GM12874 (cell line): ENCODE measurements around the gene RND3.

ENCODE experiments used
- TF ChIP-seq, protein P1 (sequence below): IDR thresholded peaks from 2 replicates; pipeline ENCODE4 v1.5.1; 2011; ENCODE audit warnings: low read depth, mild to moderate bottlenecking, control low read depth, low read length, moderate library complexity; ENCODE audit not compliant: insufficient read depth

Gene RND3

DNA sequence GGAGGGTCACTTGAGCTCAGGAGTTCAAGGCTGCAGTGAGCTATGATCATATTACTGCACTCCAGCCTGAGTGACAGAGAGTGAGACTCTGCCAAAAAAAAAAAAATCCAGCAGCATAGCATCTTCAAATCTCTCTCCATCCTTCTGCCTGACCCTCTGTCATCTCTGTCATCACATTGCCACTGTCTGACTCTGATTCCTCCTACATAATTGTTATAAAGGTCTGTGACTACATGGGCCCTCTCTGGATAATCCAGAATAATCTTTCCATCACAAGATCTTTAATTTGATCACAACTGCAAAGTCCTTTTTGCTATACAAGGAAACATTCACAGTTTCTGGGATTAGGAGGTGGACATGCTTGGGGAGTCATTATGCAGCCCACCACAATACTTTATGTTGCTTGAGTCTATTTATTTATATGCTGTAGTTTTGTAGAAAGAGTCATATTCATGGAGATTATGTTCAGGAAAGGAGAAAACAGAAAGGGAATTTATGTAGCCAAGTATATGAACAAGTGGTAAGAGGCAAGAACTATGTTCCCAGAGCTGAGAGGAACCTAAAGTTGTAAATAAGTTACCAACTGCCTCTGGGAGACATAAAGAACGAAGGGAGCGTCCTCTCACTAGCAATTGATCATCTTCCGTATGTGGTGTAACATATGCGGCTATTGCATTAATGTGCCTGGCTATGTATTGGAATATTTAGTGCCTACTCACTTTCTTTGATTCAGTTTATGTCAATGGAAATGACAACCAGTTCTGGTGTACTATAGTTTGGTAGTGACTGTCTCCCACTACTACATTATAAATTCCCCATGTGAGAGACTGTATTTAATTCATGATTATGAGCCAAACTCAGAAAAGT, 21.5 kb downstream of the RND3 start:
- TF ChIP-seq, protein P1, sequence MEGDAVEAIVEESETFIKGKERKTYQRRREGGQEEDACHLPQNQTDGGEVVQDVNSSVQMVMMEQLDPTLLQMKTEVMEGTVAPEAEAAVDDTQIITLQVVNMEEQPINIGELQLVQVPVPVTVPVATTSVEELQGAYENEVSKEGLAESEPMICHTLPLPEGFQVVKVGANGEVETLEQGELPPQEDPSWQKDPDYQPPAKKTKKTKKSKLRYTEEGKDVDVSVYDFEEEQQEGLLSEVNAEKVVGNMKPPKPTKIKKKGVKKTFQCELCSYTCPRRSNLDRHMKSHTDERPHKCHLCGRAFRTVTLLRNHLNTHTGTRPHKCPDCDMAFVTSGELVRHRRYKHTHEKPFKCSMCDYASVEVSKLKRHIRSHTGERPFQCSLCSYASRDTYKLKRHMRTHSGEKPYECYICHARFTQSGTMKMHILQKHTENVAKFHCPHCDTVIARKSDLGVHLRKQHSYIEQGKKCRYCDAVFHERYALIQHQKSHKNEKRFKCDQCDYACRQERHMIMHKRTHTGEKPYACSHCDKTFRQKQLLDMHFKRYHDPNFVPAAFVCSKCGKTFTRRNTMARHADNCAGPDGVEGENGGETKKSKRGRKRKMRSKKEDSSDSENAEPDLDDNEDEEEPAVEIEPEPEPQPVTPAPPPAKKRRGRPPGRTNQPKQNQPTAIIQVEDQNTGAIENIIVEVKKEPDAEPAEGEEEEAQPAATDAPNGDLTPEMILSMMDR: no peak

DNA sequence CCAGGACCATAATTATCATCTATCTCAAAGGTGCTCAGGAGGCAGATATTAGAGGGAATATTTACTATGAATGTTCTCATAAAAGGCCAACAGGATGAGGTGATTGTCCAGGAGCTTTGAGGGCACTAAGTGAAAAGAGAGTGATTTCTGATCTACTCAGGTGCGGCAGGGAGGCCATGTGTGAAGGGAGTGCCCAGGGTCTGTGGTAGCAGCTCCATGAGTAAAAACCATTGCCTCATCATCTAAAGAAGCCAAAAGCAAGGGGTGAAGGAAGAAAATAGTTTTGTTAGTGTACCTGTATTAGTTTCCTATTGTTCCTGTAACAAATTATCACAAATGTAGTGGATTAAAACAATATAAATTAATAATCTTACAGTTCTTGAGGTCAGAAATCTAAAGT, 22.5 kb downstream of the RND3 start:
- TF ChIP-seq, protein P1: no peak

DNA sequence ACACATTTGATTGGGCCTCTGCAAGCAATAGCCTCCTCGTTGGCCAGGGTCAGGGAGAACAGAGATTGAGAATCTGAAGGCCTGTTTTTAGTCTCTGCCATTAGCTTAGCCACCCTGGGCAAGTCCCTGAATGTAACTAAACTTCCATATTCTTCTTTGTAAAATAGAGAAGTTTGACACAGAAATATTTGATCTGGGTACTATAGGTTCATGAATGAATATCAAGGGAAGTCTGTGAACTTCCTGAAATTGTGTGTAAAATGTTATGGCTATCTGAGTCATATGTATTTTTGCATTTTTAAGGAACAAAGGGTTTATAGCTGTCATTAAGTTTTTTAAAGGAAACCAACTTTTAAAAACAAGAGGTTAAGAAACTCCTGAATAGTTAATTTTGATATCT, 23.2 kb downstream of the RND3 start:
- TF ChIP-seq, protein P1: no peak

DNA sequence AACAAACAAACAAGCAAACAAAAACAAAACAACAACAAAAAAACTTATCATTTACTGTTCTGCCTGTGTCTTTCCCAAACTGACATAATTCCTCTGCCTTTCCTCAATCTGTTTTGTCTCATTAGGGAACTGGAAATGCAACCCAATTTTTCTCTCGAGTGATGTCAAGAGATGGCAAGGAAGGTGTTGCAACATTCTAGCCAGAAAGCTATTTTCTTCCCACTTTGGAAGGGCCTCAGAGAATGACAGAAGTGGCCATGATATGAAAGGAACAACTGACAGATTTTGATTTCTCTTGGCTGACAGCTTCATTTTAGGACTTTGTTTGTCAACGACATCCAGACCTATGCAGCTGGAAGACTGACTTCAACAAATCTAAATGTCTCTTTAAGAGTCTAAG, 24.7 kb downstream of the RND3 start:
- TF ChIP-seq, protein P1: no peak

DNA sequence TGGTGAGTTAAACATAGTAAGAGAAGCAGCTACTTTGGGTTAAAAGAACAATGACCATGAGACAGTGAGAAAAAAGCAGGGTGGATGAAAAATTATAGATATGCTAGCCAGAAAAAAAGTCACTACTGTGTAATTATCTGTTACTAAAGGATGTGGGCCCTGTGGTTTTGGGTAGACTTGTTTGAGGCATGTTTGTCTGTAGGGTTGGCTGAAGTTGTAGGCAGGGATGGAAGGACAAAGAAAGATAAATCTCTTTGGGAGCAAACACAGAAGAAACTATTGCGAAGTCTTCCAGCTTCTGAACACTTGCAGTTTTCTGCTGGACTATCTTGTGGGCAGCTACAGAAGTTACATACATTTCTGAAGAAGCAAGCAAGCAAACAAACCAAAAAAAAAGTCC, 28.2 kb downstream of the RND3 start:
- TF ChIP-seq, protein P1: no peak

DNA sequence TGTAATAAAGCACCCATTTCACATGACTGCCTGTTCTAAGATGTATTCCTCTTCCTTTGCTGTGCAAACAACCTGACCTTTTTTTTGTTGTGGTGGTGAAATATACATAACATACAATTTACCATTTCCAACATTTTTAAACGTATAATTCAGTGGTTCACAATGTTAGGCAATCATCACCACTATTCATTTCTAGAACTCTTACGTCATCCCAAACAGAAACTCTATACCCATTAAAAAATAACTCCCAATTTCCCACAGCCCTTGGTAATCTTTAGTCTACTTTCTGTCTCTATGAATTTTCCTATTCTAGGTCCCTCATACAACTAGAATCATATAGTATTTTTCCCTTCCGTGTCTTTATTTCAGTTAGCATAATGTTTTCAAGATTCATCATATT, 36.7 kb downstream of the RND3 start:
- TF ChIP-seq, protein P1: no peak

DNA sequence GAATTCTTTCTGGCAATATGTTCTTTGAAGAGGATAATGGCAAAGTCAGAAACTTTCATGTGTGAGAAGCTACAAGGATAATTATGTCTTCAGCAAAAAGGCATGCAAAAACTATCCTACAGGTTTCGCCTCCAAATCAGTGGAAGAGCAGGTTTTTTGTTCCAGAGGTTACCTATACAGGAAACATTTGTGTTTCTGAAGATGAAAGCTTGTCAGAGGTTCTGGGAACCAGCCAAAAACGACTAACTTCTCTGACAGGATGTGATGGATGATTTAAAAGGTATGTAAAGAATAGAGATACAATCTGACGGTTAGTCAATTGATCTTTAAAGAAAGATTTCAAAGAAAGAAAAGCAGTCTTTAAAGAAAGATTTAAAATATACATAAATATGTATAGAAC, 37.6 kb downstream of the RND3 start:
- TF ChIP-seq, protein P1: no peak
